GM12874 (cell line): ENCODE results near the gene BTD.

Source experiments
- CTCF ChIP-seq: IDR thresholded peaks from 2 replicates; pipeline ENCODE4 v1.5.1; 2011; ENCODE audit warnings: low read depth, mild to moderate bottlenecking, control low read depth, low read length, moderate library complexity; ENCODE audit not compliant: insufficient read depth

BTD gene

GRCh38 chr3:15601399-15602145, at the start of gene BTD, which contains the start of gene HACL1:
BTD (plus strand) TSS chr3:15601745; CDS start chr3:15635440, 33,695 bp downstream.
HACL1 (minus strand) TSS chr3:15601569; CDS start chr3:15601463, 106 bp downstream.
- 0 out of 2 replicates have a peak, but pooled peaks have one; percentile 33 for TF ChIP-seq CTCF

GRCh38 chr3:15551902-15552301, 49.6 kb upstream of the BTD start:
- TF ChIP-seq CTCF = no peak

GRCh38 chr3:15553749-15554148, 47.8 kb upstream of the BTD start:
- TF ChIP-seq CTCF = no peak

GRCh38 chr3:15556512-15556911, 45.0 kb upstream of the BTD start:
- no peak for TF ChIP-seq CTCF

GRCh38 chr3:15557511-15557946, 44.0 kb upstream of the BTD start:
- TF ChIP-seq CTCF = no peak; the same call in 1 of the 2 replicates

GRCh38 chr3:15558581-15558980, 43.0 kb upstream of the BTD start:
- TF ChIP-seq CTCF = no peak

- no peak for TF ChIP-seq CTCF
These were observed 39.0 kb upstream of the BTD start for GRCh38 chr3:15562560-15562959.
